HS-27A (cell line): ENCODE measurements around the gene UBQLN3.
A peak's percentile ranks its signal among the peaks of the same experiment; 100 is the strongest.

Source experiments
- DNase-seq: peaks from one replicate; pipeline ENCODE4 v3.0.0-alpha.2; 2012; ENCODE audit warnings: low read depth, missing footprints

UBQLN3 gene

DNA sequence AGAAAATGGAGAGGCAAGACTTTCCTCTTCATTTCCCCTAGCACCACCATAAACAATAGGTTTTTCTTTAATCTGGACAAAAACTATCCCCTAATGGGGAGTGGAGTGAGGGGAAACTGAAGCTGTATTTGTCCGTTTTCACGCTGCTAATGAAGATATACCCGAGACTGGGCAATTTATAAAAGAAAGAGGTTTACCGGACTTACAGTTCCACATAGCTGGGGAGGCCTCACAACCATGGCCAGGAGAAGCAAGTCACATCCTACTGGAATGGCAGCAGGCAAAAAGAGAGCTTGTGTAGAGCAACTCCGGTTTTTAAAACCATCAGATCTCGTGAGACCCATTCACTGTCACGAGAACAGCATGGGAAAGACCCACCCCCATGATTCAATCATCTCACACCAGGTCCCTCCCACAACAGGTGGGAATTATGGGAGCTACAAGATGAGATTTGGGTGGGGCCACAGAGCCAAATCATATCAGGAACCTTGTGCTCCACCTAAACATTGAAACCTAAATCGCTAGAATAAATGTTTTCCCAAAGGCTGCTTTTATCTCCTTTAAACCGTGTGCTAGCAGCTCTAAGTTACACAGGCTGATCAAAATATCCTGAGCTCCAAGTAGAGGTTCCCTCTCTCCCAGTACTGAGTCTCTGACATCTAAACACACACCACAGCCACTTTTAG, 4.3 kb downstream of the UBQLN3 start:
- DNase-seq, result no peak

DNA sequence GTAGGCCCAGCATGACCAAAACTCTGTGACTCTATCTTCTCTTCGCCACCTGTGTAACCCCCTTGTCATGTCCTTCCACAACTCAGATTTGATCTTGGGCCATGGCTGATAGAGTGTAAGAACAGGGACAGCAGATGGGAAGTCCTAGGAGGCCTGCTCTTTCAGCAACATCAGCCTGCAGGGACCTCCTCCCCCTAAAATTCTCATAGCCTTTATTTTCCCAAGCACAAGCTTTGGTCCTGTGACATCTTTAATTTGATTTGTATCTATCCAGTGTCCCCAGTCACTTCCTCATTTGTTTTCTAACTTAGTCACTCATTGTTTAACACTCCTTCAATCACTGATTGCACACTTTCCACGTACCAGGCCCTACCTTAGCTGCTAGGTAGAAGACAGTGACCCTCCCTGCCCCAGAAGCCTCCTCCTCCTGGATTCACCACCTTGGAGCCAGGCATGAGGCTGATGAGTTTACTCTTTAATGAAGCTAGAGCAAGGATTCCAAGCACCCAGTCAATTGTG, 5.3 kb downstream of the UBQLN3 start:
- DNase-seq, result no peak

DNA sequence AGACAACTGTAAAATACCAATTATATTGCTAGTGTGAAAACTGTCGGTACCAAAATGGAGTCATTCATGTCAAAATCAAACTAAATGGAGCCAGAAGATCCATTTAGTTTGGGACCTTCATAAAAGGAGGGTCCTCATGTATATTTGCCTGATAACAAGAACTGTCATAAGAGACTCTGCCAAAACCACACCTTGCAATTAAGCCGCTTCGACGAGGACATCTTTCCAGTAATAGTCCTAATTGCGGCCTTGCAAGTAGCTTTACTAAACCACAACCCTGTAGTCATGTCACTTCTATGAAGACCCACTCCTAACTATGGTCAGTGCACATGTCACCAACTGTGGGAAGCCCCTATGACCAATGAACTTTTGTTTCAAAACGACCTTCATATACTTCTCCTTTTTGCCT, 9.4 kb downstream of the UBQLN3 start:
- DNase-seq, result no peak

DNA sequence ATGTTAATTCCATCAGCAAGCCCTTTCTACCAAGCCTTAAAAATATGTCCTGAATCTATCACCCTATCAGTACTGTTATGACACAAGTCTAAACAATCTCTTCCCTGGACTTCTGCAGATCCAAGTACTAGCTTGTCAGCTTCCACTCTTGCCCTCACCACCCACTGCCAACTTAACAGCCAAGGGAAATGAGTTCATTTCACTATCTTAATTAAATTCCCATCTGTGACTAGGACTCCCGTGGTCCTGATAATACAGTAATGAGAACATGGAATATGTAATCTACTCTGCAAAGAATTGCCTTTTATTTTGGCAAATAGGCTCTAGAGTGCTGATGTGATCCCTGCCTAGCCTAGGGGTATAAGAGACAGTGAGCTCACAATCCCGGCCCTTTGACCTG, 10.1 kb downstream of the UBQLN3 start:
- DNase-seq, result no peak

DNA sequence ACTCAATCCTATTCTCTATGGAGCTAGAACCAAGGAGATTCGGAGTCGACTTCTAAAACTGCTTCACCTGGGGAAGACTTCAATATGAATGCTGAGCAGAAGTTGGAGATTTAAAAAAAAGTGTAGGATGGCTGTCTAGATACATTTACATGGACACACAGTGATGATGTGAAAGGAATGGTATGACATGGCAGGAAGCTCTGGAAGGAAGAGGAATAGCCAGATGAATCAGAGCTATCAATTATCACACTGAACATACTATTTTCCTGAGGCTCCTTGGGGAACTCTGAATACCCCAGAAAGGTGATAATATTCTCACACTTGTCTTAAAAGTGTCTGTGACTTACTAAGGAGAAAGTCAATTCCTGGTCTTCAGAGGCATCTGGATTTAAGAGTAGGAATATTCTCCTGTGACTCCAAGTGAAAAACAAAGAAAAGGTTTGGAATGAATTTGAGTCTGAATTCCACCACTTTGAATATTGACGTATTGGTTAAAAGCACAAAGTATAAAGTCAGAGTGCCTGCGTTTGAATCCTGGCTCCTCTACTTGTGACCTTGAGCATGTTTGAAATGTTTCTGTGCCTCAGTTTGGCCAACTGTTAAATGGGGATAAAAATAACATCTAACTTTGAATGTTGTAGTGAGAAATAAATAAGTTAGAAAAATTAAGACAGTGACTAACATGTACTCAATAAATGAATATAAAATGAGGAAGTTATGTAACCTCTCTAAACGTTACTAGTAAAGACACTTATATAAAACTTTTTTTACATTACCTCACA, 20.0 kb downstream of the UBQLN3 start:
- no peak for DNase-seq

DNA sequence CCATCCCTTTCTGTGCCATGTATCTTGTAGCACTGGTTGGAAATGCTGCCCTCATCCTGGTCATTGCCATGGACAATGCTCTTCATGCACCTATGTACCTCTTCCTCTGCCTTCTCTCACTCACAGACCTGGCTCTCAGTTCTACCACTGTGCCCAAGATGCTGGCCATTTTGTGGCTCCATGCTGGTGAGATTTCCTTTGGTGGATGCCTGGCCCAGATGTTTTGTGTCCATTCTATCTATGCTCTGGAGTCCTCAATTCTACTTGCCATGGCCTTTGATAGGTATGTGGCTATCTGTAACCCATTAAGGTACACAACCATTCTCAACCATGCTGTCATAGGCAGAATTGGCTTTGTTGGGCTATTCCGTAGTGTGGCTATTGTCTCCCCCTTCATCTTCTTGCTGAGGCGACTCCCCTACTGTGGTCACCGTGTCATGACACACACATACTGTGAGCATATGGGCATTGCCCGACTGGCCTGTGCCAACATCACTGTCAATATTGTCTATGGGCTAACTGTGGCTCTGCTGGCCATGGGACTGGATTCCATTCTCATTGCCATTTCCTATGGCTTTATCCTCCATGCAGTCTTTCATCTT, 20.9 kb downstream of the UBQLN3 start:
- DNase-seq, result no peak

DNA sequence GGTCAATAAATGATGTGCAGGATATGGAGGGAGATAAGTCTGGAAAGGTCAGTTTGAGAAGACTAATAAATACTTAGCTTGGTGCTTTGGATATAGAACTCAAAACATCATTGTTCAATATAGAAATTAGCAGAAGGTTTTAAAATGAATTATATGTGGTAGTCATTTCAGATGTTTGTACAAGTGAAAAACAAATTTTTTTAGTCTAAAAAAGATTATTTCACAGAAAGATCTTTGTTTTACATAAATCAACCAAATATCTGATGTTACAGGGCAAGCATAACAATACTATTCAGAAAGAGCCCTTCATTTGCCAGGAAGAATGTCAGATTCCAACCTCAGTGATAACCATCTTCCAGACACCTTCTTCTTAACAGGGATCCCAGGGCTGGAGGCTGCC, 21.4 kb downstream of the UBQLN3 start, which contains the start of gene OR52D1:
TSS of gene OR52D1 (plus strand) at position 301 of the 400 bp plus-strand sequence. CDS start at position 323, 22 bp downstream.
- DNase-seq, result no peak

DNA sequence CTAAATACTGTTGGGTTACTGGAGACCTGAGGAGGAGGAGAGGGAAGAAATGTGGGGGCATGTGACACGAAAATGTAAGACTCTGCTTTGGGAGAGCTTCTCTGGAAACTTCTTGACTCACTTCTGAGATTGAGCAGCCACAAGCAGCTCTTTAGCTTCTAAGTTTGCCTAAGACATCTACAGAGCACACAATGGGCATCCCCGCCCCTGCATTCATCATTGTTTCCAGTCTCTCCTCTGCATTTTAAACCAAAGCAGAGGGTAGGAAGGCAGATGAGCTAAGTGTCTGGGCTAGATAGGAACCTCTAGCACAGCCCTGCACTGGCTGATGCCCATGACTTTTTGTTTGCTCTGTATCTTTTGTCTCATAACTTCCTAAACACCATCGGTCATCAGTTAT, 23.3 kb downstream of the UBQLN3 start:
- no peak for DNase-seq

DNA sequence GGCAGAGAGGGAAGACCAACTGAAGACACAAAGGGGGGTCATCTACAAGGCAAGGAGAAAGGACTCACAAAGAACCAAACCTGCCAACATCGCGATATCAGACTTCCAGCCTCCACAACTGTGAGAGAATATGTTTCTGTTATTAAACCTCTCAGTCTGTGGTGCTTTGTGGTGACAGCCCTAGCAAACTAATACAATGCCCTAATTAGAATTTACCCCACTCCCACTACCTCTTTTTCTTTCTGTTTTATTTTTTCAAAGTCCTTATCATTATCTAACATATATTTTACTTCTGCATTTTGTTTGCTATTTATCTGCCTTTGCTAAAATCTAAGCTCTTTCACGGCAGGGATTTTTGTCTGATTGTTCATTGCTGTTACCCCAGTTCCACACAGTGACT, 23.8 kb downstream of the UBQLN3 start:
- DNase-seq, result no peak

DNA sequence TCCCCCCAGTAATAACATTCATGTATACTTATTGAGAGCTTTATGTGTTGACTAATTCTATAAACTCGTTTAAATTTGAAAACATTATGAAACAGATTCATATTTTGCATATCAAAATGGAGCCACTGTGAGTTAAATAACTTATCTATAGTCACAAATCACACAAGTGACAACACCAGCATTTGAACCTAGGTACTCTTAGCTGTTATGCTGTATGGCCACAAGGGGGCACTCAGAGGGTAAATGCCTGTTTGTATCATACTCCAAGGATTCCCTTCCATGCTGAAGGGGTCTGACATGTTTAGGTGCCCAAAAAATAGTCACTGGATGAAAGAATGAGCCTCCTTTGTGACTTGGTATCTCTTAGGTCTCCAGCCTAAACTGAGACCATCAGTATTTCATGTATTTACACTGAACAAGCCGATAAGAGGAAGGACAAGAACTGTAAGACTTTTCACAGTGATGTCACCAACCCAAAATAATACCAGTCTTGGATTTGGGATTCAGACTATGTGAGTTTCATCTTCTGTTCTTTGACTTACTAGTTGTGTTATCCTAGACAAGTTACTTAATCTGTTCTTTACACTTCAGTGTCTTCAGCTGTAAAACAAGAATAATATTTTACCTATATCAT, 33.5 kb downstream of the UBQLN3 start:
- peak; percentile 20 for DNase-seq

DNA sequence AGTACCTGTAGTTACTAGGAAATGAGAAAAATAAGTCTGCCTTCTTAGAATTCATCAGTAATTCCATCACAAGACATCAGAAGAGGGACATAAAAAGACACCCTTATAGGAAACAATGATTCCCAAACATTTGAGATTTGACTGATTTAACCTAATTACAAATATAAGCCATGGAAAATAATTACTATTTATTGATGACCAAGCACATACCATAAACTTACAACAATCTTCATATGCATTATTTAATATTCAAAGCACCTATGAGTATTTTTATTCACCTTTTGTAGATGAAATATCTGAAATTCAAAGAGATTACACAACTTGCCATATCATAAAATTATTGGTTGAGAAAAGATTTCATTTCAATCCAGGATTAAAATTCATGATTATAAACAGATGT, 35.8 kb downstream of the UBQLN3 start:
- DNase-seq, result no peak

DNA sequence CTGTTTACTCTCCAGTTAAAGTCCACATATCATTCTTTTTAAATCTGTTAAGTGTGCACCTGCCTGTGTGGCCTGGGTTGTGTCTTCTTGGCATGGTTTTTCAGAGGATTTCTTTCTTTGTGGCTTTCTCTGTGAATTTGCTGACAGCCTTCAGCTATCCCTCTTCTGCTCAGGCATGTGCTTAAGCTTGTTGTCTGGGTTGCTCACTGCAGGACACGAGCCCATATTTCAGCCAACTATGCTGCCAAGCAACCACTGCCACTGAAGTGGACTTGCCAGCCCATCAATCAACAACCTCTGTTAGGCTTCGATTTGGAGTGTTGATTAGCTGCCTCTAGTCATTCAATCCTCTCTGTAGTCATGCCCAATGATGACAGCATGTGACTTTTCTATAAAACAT, 42.2 kb downstream of the UBQLN3 start:
- DNase-seq, result no peak

DNA sequence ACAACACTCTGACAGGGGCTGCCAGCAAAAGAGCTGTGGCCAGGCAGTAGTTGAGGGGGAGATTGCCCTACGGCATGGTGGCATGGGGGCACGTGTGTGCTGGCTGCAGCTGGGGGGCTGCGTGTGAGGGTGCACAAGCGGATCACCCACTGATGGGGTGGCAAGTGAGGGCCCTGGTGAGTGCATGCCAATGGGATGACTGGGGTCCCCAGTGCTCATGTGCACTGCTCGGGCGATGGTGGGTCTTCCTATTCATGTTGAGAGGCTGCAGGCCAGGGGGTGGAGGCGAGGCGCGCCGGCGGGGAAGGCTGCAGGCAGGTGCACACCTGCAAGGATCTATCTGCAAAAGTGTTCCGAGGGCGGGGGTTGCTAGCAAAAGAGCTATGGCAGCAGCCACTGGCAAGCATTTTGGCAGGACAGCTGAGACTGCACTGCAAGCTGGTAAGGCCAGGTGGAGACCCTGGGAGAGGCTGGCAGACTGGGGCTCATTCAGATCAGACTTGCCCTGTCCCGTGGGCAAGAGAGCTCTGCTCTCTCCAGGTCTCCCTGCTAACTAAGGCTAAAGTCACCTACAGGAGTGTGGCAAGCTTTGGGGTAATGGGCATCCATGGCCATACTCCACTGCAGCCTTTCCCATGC, 48.7 kb downstream of the UBQLN3 start:
- no peak for DNase-seq
